Stimulated activated CD8-positive, alpha-beta memory T cell treated with anti-CD3 and anti-CD28 coated beads, Interleukin-12 subunit alpha, Interleukin-12 subunit beta, amount 100 ng/mL, for 4 hours (primary cell): Measurements from ENCODE around the gene SAA1.

Source experiments
- DNase-seq: peaks from one replicate; pipeline ENCODE4 v3.0.0-alpha.2; 2020; ENCODE audit warnings: low read depth

Gene SAA1

GRCh38 chr11:18310800-18311340 lies 44.8 kb downstream of the SAA1 start:
- no peak for DNase-seq

- DNase-seq: no peak
These were observed 45.9 kb downstream of the SAA1 start for GRCh38 chr11:18312012-18312411.

GRCh38 chr11:18312663-18313420 lies 46.8 kb downstream of the SAA1 start:
- no peak for DNase-seq

- DNase-seq: no peak
These were observed 48.1 kb downstream of the SAA1 start for GRCh38 chr11:18313965-18314763.

- DNase-seq: no peak
These were observed 48.9 kb downstream of the SAA1 start for GRCh38 chr11:18314784-18315523.

DNA sequence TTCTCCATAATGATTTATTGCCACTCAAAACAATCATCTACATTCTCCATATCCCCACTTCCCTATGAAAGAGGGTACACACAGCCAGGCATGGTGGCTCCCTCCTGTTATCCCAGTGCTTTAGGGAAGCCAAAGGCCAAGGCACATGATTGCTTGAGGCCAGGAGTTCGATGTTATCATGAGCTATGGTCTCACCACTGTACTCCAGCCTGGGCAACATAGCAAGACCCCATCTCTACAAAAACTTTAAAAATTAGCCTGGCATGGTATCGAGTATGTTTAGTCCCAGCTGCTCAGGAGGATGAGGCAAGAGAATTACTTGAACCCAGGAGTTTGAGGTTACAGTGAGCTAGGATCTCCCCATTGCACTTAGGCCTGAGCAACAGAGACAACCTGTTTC lies 49.8 kb downstream of the SAA1 start:
- DNase-seq: no peak

GRCh38 chr11:18317551-18317950 lies 51.5 kb downstream of the SAA1 start:
- no peak for DNase-seq
